IPS DF 6.9 (cell line): ENCODE measurements around the gene NDUFS6.
"Not testable (repeated sequence)": the region's sequence is repeated elsewhere in the genome, so short reads cannot be mapped to it uniquely, and the experiment has no call there.

ENCODE experiments used
- DNase-seq: peaks from one replicate; pipeline ENCODE4 v3.0.0-alpha.2; 2013; ENCODE audit warnings: low read depth, low spot score
- H3K27ac ChIP-seq: one replicate; pipeline ENCODE4 v1.5.1; 2013; ENCODE audit warnings: low read length, control low read depth
- H3K27me3 ChIP-seq: 2 replicates; pipeline ENCODE4 v1.6.1; 2013; ENCODE audit warnings: mild to moderate bottlenecking, low read length; ENCODE audit not compliant: control insufficient read depth, insufficient read depth
- H3K36me3 ChIP-seq: 2 replicates; pipeline ENCODE4 v1.6.1; 2013; ENCODE audit warnings: low read length; ENCODE audit not compliant: control insufficient read depth, insufficient read depth
- H3K4me1 ChIP-seq: 2 replicates; pipeline ENCODE4 v1.6.1; 2013; ENCODE audit warnings: low read length; ENCODE audit not compliant: control insufficient read depth, insufficient read depth
- H3K4me3 ChIP-seq: 2 replicates; pipeline ENCODE4 v1.5.1; 2013; ENCODE audit warnings: mild to moderate bottlenecking, low read length
- H3K9me3 ChIP-seq: 2 replicates; pipeline ENCODE4 v1.6.1; 2013; ENCODE audit warnings: low read length, inconsistent platforms; ENCODE audit not compliant: control insufficient read depth, insufficient read depth
- WGBS: extraction: QIAGEN DNeasy Blood & Tissue Kit; methylation state at CpG from one replicate; pipeline ENCODE4 v1.1.7; 2013; ENCODE audit warnings: mixed read lengths, missing lambda C conversion rate; ENCODE audit not compliant: insufficient read length, insufficient coverage; 5-methylcytosine and 5-hydroxymethylcytosine counted together

Gene NDUFS6

DNA sequence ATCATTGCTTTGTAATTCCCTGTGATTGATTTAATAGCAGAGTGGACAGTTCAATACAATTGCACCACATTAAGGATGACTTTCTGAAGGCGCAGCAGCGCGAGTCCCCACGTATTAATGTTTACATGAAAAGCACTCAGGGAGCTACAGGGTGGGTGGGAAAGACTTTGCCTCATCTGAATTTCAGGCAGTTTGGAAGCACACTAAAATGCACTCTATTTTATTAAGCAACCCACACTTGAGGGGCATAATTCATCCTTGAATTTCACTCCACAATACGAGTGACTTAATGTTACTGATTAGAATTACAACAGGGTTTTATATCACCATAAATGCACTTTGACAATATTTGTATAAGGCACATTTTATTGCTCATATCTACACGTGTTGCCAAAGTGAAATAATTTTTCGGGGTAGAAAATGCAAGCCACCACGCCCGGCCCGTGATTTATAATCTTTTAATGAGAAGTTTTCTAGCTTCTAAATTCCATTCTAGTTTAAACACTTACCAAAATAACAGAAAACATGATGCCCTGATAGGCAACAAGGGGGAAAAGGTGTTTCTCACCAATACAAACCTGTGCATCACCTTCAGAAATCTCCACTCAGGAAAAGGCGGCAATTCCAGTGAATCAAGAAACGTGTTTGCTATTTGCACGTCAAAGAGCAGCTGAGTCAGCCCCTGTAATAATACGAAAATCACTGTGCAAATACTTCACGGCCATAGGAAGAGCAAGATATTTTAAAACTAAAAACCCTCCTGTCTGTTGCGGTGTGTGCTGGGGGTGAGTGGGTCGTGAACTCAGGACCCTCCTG lies 41.0 kb downstream of the NDUFS6 start:
- WGBS = no CpG with 5 or more reads among the region's 17 CpGs
- no peak for DNase-seq
- H3K4me1 ChIP-seq = peaks cover 3% of the 10 kb centered on the region; the same call in 1 of the 2 replicates
- H3K27me3 ChIP-seq = no peaks in the 10 kb centered on the region; the same call in 1 of the 2 replicates
- H3K9me3 ChIP-seq = no peaks in the 10 kb centered on the region
- H3K27ac ChIP-seq = no peak overlapping the region
- H3K4me3 ChIP-seq = no peak overlapping the region
- no peaks in the 10 kb centered on the region; the same call in 1 of the 2 replicates for H3K36me3 ChIP-seq

DNA sequence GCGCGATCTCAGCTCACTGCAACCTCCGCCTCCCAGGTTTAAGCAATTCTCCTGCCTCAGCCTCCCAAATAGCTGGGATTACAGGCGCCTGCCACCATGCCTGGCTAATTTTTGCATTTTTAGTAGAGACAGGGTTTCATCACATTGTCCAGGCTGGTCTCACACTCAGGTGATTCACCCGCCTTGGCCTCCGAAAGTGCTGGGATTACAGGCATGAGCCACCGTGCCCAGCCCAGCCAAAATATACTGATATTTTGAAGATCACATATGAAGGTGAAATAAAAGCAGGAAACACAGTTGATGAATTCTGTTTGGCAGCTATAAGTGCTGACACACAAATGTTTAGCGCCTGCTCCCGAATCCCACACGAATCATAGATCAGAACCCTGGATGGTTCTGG lies 42.6 kb downstream of the NDUFS6 start:
- H3K36me3 ChIP-seq, H3K27me3 ChIP-seq, H3K9me3 ChIP-seq, H3K4me3 ChIP-seq, H3K27ac ChIP-seq, DNase-seq, H3K4me1 ChIP-seq: not testable (repeated sequence)
- no CpG with 5 or more reads among the region's 10 CpGs for WGBS

DNA sequence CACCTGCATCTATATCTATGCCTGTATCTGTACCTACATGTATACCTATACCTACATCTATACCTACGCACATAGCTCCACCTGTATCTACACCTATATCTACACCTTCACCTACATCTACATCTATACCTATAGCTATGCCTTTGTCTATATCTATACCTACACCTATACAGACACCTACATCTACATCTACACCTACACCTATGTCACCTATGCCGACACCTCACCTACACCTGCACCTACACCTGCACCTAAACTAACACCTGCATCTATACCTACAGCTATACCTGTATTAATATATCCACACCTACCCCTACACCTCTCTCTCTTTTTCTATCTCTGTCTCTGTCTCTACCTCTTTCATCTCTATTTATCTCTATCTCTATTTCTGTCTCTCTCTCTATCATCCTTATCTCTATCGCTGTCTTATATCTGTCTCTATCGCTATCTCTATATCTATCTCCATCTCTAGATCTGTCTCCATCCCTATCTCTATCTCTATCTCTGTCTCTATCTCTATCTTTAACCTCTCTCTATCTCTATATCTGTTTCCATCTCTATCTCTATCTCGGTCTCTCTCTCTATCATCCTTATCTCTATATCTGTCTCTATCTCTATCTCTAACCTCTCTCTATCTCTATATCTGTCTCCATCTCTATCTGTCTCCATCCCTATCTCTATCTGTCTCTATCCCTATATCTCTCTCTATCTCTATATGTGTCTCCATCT lies 43.7 kb downstream of the NDUFS6 start:
- Histone ChIP-seq H3K27ac (no peak overlapping the region), H3K36me3 (no peaks in the 10 kb centered on the region), H3K4me1 (peaks cover 3% of the 10 kb centered on the region; the same call in 1 of the 2 replicates), H3K4me3 (no peak overlapping the region), H3K27me3 (peaks cover under 1% of the 10 kb centered on the region; the same call in 1 of the 2 replicates), H3K9me3 (no peaks in the 10 kb centered on the region)
- WGBS = 100% methylated on average over 4 of the region's 5 CpGs
- no peak for DNase-seq

DNA sequence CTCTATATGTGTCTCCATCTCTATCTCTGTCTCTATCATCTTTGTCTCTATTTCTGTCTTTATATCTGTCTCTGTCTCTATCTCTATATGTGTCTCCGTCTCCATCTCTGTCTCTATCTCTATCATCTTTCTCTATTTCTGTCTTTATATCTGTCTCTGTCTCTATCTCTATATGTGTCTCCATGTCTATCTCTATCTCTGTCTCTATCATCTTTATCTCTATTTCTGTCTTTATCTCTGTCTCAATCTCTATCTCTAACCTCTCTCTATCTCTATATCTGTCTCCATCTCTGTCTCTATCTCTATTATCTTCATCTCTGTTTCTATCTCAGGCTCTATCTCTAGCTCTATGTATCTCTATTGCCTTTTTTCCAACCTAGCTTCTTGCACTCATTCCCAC lies 44.5 kb downstream of the NDUFS6 start:
- Histone ChIP-seq H3K27me3 (peaks cover 9% of the 10 kb centered on the region; the same call in 1 of the 2 replicates), H3K9me3 (no peaks in the 10 kb centered on the region), H3K4me3 (no peak overlapping the region), H3K36me3 (no peaks in the 10 kb centered on the region), H3K4me1 (peaks cover 5% of the 10 kb centered on the region; the same call in 1 of the 2 replicates), H3K27ac (no peak overlapping the region)
- no peak for DNase-seq
- WGBS = no CpG with 5 or more reads among the region's 1 CpG

DNA sequence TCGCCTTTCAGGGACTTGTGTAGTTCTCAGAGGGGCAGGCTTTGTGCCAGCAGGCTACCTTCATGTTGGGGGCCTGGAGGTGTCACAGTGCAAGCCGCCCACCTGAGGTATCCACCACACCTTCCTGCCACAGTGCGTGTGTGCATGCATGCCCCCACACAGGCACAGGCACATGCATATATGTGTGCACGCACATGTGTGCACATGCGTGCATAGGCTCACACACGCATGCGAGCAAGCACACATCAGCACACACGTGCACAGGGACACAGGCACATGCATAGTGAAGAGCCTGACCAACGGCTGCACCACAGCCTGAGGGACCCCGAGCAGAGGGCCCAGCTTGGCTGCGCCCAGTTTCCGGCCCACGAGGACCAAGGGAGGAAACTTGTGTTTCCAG lies 45.4 kb downstream of the NDUFS6 start:
- no CpG with 5 or more reads among the region's 13 CpGs for WGBS
- H3K4me3 ChIP-seq = no peak overlapping the region
- no peak overlapping the region for H3K27ac ChIP-seq
- no peaks in the 10 kb centered on the region for H3K36me3 ChIP-seq
- H3K9me3 ChIP-seq = no peaks in the 10 kb centered on the region
- peaks cover 12% of the 10 kb centered on the region; the same call in 1 of the 2 replicates for H3K27me3 ChIP-seq
- peaks cover 3% of the 10 kb centered on the region for H3K4me1 ChIP-seq
- DNase-seq = no peak

DNA sequence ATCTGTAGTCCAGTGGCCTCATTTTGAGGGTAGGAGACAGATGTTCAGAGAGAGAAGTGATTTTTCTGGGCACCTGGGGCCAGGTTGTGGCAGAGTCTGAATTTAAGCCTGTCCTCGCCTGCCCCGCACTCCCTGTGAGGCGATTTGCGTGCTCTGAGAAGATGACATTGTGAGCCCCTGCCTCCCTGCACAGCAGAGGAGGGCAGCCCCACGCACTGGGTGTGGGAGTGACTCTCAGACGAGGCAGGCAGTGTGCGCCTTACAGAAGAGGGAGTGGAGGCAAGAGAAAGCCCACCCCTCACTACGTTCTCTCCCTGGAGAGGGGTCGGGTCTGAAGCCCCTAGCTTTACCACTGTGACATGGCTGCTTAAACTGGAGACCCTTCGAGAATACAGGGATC lies 45.8 kb downstream of the NDUFS6 start:
- H3K9me3 ChIP-seq = no peaks in the 10 kb centered on the region
- no peaks in the 10 kb centered on the region for H3K36me3 ChIP-seq
- no CpG with 5 or more reads among the region's 10 CpGs for WGBS
- no peak overlapping the region for H3K27ac ChIP-seq
- peaks cover 4% of the 10 kb centered on the region for H3K4me1 ChIP-seq
- H3K4me3 ChIP-seq = no peak overlapping the region
- no peak for DNase-seq
- H3K27me3 ChIP-seq = peaks cover 16% of the 10 kb centered on the region; the same call in 1 of the 2 replicates

DNA sequence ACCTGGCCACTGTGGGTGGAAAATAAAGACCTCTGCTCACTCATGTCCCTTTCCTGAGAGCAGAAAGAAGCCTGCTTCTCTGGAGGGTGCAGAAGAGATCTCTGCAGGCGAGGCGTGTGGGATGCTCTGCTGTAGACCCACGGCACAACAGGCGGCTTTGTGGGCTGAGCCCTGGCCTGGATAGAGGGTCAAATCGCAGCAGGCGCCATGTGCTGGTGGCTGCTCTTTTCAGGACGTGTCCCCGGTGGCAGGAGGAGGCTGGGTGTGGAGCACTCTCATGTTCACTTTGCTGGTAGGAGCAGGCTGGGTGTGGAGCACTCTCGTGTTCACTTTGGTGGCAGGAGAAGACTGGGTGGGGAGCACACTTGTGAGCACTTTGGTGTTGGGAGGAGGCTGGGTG lies 46.4 kb downstream of the NDUFS6 start:
- no peaks in the 10 kb centered on the region for H3K36me3 ChIP-seq
- no peak for DNase-seq
- no peaks in the 10 kb centered on the region for H3K9me3 ChIP-seq
- H3K27ac ChIP-seq = no peak overlapping the region
- peaks cover 4% of the 10 kb centered on the region for H3K4me1 ChIP-seq
- H3K4me3 ChIP-seq = no peak overlapping the region
- no CpG with 5 or more reads among the region's 9 CpGs for WGBS
- H3K27me3 ChIP-seq = peaks cover 18% of the 10 kb centered on the region; the same call in 1 of the 2 replicates

DNA sequence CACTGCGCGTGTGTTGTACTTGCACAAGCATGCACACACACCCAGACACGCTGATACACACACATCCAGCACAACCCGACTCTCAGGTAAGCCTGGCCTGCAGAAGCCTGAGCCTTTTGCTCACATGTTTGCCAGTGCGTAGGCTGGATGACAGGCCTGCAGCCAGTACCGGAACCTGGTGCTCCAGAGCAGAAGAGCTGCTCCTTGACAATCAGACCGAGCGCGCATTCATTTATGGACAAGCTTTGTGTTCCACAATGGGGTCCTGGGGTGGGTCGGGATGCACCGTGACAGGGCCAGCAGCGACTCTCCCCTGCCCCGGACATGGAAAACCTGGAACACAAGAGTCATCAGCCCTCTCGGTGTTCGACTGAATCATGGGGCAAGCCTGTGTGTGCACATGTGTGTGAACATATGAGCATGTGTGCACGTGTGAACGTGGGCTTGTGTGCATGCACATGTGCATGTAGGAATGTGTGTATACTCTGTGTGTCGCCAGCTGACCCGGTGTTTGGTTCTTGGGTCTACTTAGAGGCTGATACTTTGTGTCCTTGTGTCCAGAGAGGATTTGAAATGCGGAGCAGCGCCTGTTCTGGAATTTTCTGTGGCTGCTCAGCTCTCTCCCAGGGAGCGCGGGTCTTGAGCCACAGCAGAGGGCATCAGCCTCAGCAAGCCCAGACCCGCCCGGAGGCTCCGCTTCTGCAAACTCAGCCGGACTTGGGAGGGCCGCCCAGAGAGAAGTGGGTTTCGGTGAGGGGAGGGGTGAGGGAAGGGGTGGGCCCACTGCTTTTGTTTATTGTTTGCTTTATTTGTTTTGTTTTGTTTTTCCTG lies 49.3 kb downstream of the NDUFS6 start:
- Histone ChIP-seq H3K9me3 (no peaks in the 10 kb centered on the region), H3K36me3 (no peaks in the 10 kb centered on the region; the same call in 1 of the 2 replicates), H3K4me1 (peaks cover 4% of the 10 kb centered on the region), H3K4me3 (no peak overlapping the region; the same call in 1 of the 2 replicates), H3K27me3 (peaks cover 18% of the 10 kb centered on the region; the same call in 1 of the 2 replicates), H3K27ac (no peak overlapping the region)
- no peak for DNase-seq
- no CpG with 5 or more reads among the region's 29 CpGs for WGBS

DNA sequence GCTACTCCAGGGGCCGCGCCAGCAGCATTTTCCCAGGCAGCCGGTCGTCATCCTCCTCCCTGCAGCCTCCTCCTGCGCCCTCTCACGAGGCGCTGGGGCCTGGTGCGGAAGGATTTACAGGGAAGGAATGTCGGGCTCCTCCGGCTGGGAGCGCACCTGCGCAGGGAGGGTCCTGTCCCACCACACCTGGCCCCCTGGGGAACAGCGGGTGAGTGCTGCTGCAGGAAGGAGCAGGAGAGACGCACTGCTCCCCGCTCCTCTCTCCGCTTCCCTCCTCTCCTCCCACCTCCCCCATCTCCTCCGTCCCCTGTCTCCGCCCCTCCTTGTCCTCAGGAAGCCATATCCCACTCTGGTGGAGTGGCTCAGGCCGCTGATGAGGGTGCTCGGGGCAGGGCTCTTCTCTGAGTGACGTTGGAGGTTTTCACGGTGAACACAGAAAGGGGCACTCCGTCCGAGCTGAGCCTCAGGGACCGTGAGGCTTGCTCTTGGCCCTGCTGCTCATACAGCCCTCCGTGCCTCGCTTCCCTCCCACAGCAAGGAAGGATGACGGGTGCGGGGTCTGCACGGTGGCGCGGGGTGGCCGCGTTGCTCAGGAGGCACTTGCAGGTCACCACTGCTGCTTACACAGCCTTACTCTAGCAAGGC lies 50.2 kb downstream of the NDUFS6 start:
- Histone ChIP-seq H3K27ac (no peak overlapping the region), H3K9me3 (no peaks in the 10 kb centered on the region), H3K27me3 (peaks cover 18% of the 10 kb centered on the region; the same call in 1 of the 2 replicates), H3K4me1 (peaks cover 4% of the 10 kb centered on the region), H3K36me3 (no peaks in the 10 kb centered on the region; the same call in 1 of the 2 replicates), H3K4me3 (peak overlapping the region; percentile 9; the same call in 1 of the 2 replicates)
- DNase-seq = no peak
- WGBS = no CpG with 5 or more reads among the region's 34 CpGs
